H1 (cell line): ENCODE measurements around the gene KLHL10. TPM values are rescaled to one million over a fixed set of nuclear protein-coding genes. Genes with fewer than 3 reads are reported as not detected.

Source experiments
- CHD7 ChIP-seq: fragments of 300-600 bp; sonication (generic); IDR thresholded peaks from 2 replicates; pipeline ENCODE4 v1.7.1; 2012; ENCODE audit warnings: low read length, moderate library complexity, mild to moderate bottlenecking, inconsistent platforms; ENCODE audit not compliant: insufficient replicate concordance
- polyA plus RNA-seq, 7 experiments: library from polyadenylated mRNA; depleted of rRNA in 3 of 7; stranded (reverse) in 5 of 7; unstranded in 2 of 7; fragments of >200 nt in 5 of 7; fragments of 200-250 nt in 2 of 7; gene quantifications; 1 replicate in 5 of 7; 2 replicates in 1 of 7; 4 replicates in 1 of 7; pipeline versions ENCODE4 v1.2.1 to v1.2.3, GENCODE V29; 2011 to 2013; ENCODE audit warnings: missing spikeins in 2 of 7, mixed read lengths in 2 of 7
- total RNA-seq: library from RNA; stranded (reverse); fragmentation: NEBNext Ultra II Directional; extraction: Animal tissue kit (Norgen Biotek cat#: 25700); gene quantifications from 2 replicates; pipeline ENCODE4 v1.2.1, GENCODE V29; 2021

KLHL10 gene
- total and polyA plus RNA-seq, 2 of the 8 experiments (the other 6 are each of a cell fraction or from before 2014, with no cell fraction given): 0.19 to 0.26 TPM

- no peak for TF ChIP-seq CHD7
Observed at GRCh38 chr17:41824086-41824485, 13.5 kb upstream of the KLHL10 start (continued).
